H54 (cell line): ENCODE results near the gene RPS26.
A peak's percentile ranks its signal among the peaks of the same experiment; 100 is the strongest.
"Not testable (repeated sequence)": the region's sequence is repeated elsewhere in the genome, so short reads cannot be mapped to it uniquely, and the experiment has no call there.

ENCODE experiments used
- DNase-seq: peaks from one replicate; pipeline ENCODE4 v3.0.0; 2011; ENCODE audit warnings: low spot score, mixed read lengths; ENCODE audit not compliant: insufficient read length
- FAIRE-seq: peaks from 3 replicates; lab custom pipeline; 2011; peaks lifted over from hg19 to GRCh38; lab: Jason Lieb, UNC
- POLR2A ChIP-seq: IDR thresholded peaks from 2 replicates; pipeline ENCODE4 v1.6.1; 2011; ENCODE audit warnings: low read depth, mild to moderate bottlenecking, low read length

RPS26 gene

DNA sequence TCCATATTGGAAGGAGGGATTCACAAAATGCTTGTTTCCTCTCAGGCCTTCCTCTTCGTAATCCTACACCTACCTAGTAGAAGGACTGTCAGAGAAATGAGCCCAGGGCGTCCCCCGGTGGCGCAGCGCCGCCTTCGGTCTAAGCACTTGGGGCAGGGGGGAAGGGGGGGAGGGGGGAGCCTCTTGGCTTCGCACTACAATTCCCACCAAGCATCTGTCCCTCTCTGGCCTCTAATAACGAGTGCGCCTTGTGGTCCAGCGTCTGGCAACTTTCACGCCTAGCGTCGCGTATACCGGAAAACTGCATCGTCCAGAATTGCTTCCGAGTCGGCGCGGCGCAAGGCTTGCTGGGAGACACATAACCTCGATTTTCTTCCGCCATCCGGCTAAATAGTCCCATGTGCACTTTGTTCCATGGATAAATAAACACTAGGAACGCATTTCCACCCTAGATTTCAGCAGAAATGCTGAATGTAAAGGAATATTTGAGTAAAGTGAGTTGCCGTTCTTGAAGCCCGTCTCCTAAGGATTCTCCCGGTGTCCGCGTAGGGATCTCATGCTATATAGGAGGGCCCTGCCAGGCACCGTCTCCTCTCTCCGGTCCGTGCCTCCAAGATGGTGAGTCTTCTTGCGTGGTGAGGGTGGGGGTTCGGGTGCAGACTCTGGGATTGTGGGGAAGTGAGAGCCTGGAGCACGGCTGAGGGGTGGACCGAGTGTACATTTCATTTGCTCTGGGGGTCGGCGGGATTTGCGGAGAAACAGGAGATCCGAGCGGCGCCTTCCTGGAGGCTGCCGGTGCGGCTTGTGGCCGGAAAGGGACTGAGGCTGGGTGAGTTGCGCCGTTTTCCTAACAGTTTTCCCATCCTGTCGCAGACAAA is at the start of gene RPS26:
Gene RPS26, plus strand, starts transcription at position 367 of the 878 bp plus-strand sequence. Its CDS starts 249 bp downstream, at position 616.
- peak; percentile 96 for TF ChIP-seq POLR2A
- peak; percentile 78 for DNase-seq
- FAIRE-seq = peak; percentile 84

DNA sequence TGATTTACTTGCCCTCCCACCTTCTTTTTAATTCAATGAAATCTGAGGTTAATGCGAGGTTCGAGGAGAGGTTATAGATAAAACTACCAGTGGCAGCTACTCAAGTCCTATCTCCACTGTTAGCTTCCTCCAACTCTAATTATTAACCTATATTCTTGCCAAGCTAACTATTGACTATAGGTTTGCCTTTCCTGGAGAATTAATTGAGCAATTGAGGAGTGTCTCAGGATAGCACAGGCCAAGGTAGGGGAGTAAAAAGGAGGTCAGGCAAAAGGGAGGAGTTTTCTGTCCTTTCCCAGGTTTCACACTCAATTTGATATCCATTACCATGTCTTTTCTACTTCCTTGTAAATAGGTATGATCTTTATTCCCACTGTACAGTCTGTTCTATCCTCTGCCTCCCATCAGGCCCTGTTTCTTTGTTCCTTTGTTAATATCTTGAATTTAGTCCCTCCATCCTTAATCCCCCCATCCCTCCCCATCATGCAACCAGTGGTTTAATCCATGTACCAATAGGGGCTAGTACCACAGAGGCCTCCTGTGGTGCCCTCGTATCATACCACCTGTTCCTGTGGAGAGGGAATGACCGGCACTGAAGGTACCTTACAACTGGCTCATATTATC is 48.4 kb upstream of the RPS26 start:
- FAIRE-seq (no peak), DNase-seq (no peak)
- TF ChIP-seq POLR2A = no peak

DNA sequence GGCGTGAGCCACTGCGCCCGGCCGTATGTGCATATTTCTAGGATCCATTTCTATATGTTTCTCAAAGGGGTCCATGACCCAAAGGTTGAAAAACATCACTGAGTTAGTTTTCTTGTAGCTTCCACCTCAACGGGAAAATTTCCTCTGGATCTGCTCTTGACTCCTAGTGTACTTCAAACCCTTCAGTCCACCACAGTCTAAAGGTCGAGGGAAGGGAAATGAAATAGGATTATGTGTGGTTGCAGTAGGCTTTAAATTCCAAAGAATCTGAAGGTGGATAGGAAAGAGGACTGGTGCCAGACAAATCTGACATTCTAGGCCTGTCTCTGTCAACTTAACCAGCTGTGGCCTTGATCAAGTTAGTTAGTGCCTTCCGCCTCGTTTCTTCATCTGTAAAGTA is 46.4 kb upstream of the RPS26 start:
- DNase-seq = no peak
- no peak for TF ChIP-seq POLR2A
- no peak for FAIRE-seq

DNA sequence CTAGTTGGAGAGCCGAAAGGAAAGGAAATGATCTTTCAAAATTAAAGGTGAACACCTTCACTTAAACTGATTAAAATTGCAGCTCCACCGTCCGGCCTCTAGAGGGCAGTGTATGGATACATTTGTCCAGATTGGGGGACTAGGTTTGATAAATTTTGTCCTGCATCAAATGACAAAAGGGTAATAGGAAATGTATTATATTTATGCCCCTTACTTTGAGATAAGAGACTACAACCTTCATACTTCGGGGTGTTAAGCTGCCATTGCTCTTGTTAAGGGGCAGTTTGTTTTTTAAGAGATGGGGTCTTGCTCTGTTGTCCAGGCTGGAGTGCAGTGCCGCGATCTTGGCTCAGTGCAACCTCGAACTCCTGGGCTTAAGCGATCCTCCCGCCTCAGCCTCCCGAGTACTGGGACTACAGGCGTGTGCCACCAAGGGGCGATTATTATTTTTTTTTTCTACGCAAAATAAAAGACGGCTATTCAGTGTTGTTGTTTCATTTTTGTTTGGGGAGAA is 45.5 kb upstream of the RPS26 start:
- FAIRE-seq (no peak), DNase-seq (peak; percentile 27)
- TF ChIP-seq POLR2A = no peak

- FAIRE-seq (peak; percentile 84), DNase-seq (peak; percentile 98)
- peak; percentile 23; the same call in 1 of the 2 replicates for TF ChIP-seq POLR2A
These were observed 44.8 kb upstream of the RPS26 start, which contains the start of gene SUOX for GRCh38 chr12:55996715-55997534. SUOX (plus strand) TSS chr12:55997276; CDS start chr12:56002222, 4,946 bp downstream.

- DNase-seq (no peak), FAIRE-seq (no peak)
- TF ChIP-seq POLR2A = no peak
These were observed 44.2 kb upstream of the RPS26 start for GRCh38 chr12:55997535-55997859.

- not testable (repeated sequence) for FAIRE-seq, DNase-seq
These were observed 42.2 kb upstream of the RPS26 start for GRCh38 chr12:55999522-55999921.

GRCh38 chr12:55999999-56000540 is 41.6 kb upstream of the RPS26 start:
- DNase-seq, FAIRE-seq: not testable (repeated sequence)

- DNase-seq = no peak
- no peak for TF ChIP-seq POLR2A
- no peak for FAIRE-seq
These were observed 40.1 kb upstream of the RPS26 start for GRCh38 chr12:56001487-56002100.

DNA sequence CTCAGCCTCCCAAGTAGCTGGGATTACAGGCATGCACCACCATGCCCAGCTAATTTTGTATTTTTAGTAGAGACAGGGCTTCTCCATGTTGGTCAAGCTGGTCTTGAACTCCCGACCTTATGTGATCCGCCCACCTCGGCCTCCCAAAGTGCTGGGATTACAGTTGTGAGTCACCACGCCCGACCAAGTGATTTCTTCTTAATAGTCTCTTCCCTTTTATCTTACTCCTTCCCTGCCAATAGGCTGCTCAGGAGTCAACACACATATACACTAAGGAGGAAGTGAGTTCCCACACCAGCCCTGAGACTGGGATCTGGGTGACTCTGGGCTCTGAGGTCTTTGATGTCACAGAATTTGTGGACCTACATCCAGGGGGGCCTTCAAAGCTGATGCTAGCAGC is 38.3 kb upstream of the RPS26 start:
- FAIRE-seq, DNase-seq: not testable (repeated sequence)

DNA sequence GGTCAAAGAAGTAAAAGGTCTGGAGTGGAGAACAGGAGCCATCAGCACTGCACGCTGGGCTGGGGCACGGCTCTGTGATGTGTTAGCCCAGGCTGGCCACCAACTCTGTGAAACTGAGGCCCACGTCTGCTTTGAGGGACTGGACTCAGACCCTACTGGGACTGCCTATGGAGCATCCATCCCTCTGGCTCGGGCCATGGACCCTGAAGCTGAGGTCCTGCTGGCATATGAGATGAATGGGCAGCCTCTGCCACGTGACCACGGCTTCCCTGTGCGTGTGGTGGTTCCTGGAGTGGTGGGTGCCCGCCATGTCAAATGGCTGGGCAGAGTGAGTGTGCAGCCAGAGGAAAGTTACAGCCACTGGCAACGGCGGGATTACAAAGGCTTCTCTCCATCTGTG is 37.5 kb upstream of the RPS26 start:
- FAIRE-seq = no peak
- no peak for DNase-seq
- no peak for TF ChIP-seq POLR2A

- FAIRE-seq (no peak), DNase-seq (peak; percentile 45)
- TF ChIP-seq POLR2A = no peak
These were observed 33.9 kb upstream of the RPS26 start for GRCh38 chr12:56007564-56008559.
